Tibial artery (tissue), 4 donors: ENCODE data around the gene KCNJ1.
A peak's percentile ranks its signal among the peaks of the same experiment; 100 is the strongest.

Experiments
- DNase-seq, 2 donors: peaks; one replicate each; pipeline ENCODE4 v3.0.0-alpha.2; 2019
- H3K27ac ChIP-seq, 2 donors: fragments of 200-600 bp; sonication (generic) in 1 of 2; 1 replicate in 1 of 2; 2 replicates in 1 of 2; pipeline ENCODE4 v1.5.1; 2018 to 2019; ENCODE audit warnings: mild to moderate bottlenecking in 1 of 2
- H3K27me3 ChIP-seq, 2 donors: fragments of 200-600 bp; sonication (generic) in 1 of 2; one replicate each; pipeline versions ENCODE4 v1.5.1 to v1.6.0; 2016 to 2019
- H3K36me3 ChIP-seq, 3 donors: fragments of 200-600 bp; sonication (generic) in 2 of 3; one replicate each; pipeline ENCODE4 v1.5.1; 2016 to 2019; ENCODE audit warnings: mild to moderate bottlenecking in 2 of 3
- H3K4me1 ChIP-seq, 4 donors: fragments of 200-600 bp; sonication (generic) in 2 of 4; 1 replicate in 3 of 4; 2 replicates in 1 of 4; pipeline ENCODE4 v1.5.1; 2016 to 2019
- H3K4me3 ChIP-seq, 2 donors: fragments of 200-600 bp; sonication (generic) in 1 of 2; 1 replicate in 1 of 2; 2 replicates in 1 of 2; pipeline ENCODE4 v1.5.1; 2018 to 2019; ENCODE audit warnings: mild to moderate bottlenecking in 2 of 2
- H3K9me3 ChIP-seq, 3 donors: fragments of 200-600 bp; sonication (generic) in 1 of 3; one replicate each; pipeline ENCODE4 v1.5.1; 2016 to 2019
- intact Hi-C: fragments of 100-400 bp; cut with DNase I; formaldehyde crosslinking; loops from one replicate; pipeline ENCODE4 v1.15.0; 2023; ENCODE audit warnings: low total_unique reads
- TF ChIP-seq, protein P1 (sequence below), 2 experiments: fragments of 200-600 bp in 1 of 2; fragments of 450-650 bp in 1 of 2; IDR thresholded peaks; one replicate each; pipeline ENCODE4 v1.5.1; 2017 to 2019; ENCODE audit warnings: antibody characterized with exemption in 2 of 2, mild to moderate bottlenecking in 1 of 2, moderate library complexity in 1 of 2

Gene KCNJ1

DNA sequence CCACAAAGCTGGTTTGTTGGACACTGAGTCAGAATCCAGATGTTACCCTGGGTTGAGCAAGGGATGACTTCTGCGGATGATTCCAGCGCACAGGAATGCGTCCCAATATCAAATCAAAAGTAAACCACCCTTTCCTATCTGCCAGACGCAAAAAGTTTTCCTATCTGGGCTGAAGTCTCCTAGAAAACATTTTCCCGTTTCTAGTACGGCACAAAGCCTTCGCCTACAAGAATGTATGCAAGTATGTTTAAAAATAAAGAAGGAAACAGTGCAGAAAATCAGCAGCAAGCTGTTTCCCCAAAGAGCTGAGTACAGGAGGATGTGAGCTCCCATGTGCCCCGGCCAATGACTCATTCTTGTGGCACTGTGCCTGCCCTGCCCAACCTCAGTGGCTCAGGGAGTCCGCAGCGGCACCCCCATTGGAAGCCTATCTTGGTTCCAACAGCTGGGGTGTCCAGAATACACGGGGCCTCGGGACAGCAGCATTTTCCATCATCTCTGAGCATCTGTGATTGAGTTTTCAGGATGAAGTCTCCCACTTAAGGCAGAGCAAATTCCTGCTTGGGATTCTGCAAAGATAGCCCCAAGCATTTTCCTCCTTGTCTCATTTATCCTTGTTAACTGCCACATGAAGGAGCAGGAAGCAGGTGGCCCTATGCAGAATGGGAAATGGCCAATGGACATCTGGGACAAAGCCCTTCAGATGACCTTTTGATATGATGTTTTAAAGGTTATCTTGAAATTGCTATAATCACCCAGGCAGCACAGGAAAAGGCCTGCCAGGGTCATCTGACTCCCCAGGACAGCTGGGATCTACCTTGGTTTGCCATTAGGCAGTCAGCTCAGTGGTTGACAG lies 41.5 kb upstream of the KCNJ1 start:
- intact Hi-C loops: no loop called here
- peak; percentile 77 to 83 for DNase-seq
- peaks cover 0 to 36% (median 26%) of the 10 kb centered on the region in 4 donors for H3K4me1 ChIP-seq
- TF ChIP-seq, protein P1, sequence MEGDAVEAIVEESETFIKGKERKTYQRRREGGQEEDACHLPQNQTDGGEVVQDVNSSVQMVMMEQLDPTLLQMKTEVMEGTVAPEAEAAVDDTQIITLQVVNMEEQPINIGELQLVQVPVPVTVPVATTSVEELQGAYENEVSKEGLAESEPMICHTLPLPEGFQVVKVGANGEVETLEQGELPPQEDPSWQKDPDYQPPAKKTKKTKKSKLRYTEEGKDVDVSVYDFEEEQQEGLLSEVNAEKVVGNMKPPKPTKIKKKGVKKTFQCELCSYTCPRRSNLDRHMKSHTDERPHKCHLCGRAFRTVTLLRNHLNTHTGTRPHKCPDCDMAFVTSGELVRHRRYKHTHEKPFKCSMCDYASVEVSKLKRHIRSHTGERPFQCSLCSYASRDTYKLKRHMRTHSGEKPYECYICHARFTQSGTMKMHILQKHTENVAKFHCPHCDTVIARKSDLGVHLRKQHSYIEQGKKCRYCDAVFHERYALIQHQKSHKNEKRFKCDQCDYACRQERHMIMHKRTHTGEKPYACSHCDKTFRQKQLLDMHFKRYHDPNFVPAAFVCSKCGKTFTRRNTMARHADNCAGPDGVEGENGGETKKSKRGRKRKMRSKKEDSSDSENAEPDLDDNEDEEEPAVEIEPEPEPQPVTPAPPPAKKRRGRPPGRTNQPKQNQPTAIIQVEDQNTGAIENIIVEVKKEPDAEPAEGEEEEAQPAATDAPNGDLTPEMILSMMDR (IDR thresholded peaks at IDR 0.05): no peak
- H3K27me3 ChIP-seq: no peaks in the 10 kb centered on the region
- no peaks in the 10 kb centered on the region for H3K36me3 ChIP-seq
- H3K4me3 ChIP-seq: no peak overlapping the region
- no peak overlapping the region for H3K27ac ChIP-seq
- no peaks in the 10 kb centered on the region for H3K9me3 ChIP-seq

DNA sequence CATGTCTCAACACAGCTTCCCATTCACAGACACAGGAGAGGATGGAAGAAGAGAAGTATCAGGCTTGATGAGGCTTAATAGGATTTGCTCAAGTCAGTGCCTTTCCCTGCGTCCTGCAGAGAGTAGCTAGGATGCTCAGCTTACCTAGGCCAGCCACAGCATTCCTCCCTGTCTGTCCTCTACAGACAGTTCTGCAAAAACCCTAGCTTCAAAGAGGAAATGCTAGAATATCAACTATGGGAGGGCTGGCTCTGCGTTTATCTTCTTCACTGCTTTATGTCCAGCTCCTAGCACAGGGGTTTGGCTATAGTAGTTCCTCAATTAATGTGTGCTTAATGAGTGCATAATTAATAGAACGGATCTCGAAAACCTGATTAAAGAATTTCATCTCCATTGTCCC lies 40.5 kb upstream of the KCNJ1 start:
- TF ChIP-seq, protein P1 (IDR thresholded peaks at IDR 0.05): no peak
- H3K27me3 ChIP-seq: no peaks in the 10 kb centered on the region
- H3K27ac ChIP-seq: no peak overlapping the region
- no peak for DNase-seq
- peaks cover 0 to 36% (median 26%) of the 10 kb centered on the region in 4 donors for H3K4me1 ChIP-seq
- no peaks in the 10 kb centered on the region for H3K36me3 ChIP-seq
- H3K9me3 ChIP-seq: no peaks in the 10 kb centered on the region
- no peak overlapping the region for H3K4me3 ChIP-seq
- intact Hi-C loops: no loop called here

DNA sequence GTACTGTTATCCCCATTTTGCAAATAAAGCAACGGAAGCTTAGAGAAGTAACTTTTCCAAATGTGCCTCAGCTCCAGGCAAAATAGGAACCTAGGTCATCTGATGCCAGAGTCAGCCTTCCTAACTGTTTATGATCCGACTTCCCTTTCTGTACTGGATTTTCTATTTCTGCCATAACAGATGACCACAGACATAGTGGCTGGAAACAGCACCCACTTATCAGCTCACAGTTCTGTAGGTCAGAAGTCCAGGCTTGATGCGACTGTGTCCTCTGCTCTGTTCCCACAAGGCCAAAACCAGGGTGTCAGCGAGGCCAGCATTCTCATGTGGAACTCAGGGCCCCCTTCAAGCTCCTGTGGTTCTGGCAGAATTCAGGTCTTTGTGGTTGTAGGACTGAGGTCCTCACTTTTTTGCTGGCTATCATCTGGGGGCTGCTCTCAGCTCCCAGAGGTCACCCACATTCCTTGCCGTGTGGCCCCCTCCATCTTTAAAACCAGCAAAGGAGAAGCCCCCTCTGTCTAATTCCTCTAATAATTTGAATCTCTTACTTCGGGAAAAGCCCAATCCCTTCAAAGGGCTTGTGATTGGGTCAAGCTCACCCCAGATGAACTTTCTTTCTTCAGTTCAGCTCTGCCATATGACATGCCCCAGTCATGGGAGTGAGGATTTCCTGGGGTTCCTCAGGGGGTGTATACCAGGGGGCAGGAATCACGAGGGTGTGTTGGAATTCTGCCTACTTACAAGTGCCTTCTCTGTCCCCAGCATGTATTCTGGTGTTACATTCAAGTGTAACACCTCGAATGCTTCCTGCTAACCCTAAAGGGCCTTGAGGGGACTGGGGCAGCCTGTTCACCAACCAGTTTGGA lies 39.3 kb upstream of the KCNJ1 start:
- Histone ChIP-seq H3K36me3 (no peaks in the 10 kb centered on the region), H3K4me1 (peaks cover 0 to 36% (median 26%) of the 10 kb centered on the region in 4 donors), H3K27ac (peak overlapping the region; percentile 58 to 75), H3K27me3 (no peaks in the 10 kb centered on the region), H3K9me3 (no peaks in the 10 kb centered on the region), H3K4me3 (peak overlapping the region; percentile 56 to 74)
- TF ChIP-seq, protein P1 (IDR thresholded peaks at IDR 0.05): no peak
- intact Hi-C loops: no loop called here
- DNase-seq: no peak

DNA sequence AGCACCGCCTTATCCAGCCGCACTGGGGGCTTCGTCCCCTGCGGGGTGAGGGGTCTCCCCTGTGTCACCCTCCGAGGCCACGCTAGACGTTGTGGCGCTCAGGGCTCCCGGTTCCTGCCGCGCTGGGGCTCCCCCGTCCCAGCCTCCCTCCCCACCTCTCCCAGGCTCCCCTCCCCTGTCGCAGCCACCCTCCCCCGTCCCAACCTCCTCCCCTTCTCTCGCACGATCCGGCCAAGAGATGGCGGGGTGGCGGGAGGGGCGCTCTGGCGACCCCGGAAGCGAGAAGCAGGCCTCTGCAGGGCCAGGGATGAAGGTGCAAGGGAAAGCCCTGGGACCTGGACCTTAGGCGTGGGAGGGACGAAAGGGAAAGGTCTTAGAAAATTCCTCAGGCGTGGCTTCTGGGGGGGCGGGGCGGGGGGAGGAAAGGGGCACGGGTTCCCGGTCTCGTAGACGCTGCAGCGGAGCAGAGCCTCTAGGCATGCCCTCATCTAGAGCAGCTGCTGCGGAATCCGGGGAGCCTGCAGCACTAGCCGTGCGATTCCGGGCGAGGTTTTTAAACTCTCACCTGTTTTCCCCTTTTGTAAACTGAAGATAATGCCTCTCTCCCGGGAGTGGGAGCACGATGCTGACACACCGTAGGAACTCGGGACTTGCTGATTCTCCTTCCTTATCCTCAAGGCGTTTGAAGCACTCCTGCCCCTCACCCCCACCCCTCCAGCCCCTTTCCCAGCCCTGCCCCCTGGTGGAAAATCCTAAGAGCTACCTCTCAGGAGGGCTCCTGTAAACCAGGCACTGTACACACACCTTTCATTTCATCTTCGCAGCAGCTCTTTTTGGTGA lies 38.5 kb upstream of the KCNJ1 start:
- peak in 1 of 2 donors; percentile 57 for DNase-seq
- intact Hi-C loops: no loop called here
- Histone ChIP-seq H3K27ac (peak overlapping the region; percentile 58 to 75), H3K9me3 (no peaks in the 10 kb centered on the region), H3K4me3 (peak overlapping the region; percentile 56 to 74), H3K4me1 (peaks cover 0 to 36% (median 26%) of the 10 kb centered on the region in 4 donors), H3K36me3 (no peaks in the 10 kb centered on the region), H3K27me3 (no peaks in the 10 kb centered on the region)
- TF ChIP-seq, protein P1 (IDR thresholded peaks at IDR 0.05): peak in 1 of 2 experiments; percentile 39
